SH-SY5Y (cell line): ENCODE data around the gene KSR1.

Source experiments
- GATA2 ChIP-seq: IDR thresholded peaks from 2 replicates; pipeline ENCODE4 v1.6.1; 2011; ENCODE audit warnings: mild to moderate bottlenecking, low read depth, low read length
- GATA3 ChIP-seq: IDR thresholded peaks from 2 replicates; pipeline ENCODE4 v1.6.1; 2011; ENCODE audit warnings: low read depth, mild to moderate bottlenecking, low read length, moderate library complexity

- no peak for TF ChIP-seq GATA2
- no peak for TF ChIP-seq GATA3
These were observed 115.5 kb downstream of the KSR1 start for GRCh38 chr17:27571563-27572352.
